Measurements from ENCODE around the gene WFDC5. TPM values are rescaled to one million over a fixed set of nuclear protein-coding genes. Genes with fewer than 3 reads are reported as not detected.

Gene WFDC5
- total and polyA plus RNA-seq, 2 experiments from 2014 or later, result not detected

DNA sequence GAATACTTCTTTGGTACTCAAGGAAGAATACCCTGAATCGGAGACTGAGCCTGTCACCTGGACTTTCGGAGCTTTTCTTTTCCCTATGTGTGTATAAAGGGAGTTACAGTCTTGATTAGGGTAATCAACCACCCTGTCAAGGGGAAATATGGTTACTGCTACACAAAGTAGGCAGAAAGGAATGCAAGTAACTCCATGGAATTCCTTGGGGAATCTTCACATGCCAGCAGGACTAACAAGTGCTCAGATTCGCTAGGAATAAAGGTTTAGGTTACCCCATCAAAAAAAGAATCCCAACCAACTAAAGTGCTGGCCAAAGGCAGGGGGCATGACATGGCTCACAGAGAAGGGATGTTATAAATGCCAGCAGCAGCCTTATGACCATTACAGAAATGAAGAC is 24.5 kb downstream of the WFDC5 start:
- Mint-ChIP-seq H3K27me3 (ENCODE audit: insufficient read depth, low read depth, poor library complexity) (peaks cover 3% of the 10 kb centered on the region), H3K4me3 (no peak overlapping the region), H3K36me3 (ENCODE audit: low read depth) (no peaks in the 10 kb centered on the region; the same call in 2 of the 3 replicates), H3K4me1 (peaks cover 14% of the 10 kb centered on the region), H3K9me3 (no peaks in the 10 kb centered on the region), H3K27ac (no peak overlapping the region)
- H2AFZ ChIP-seq, result no peak overlapping the region
- H3K9me2 ChIP-seq (ENCODE audit: insufficient read depth), result no peaks in the 10 kb centered on the region
- peaks cover 6% of the 10 kb centered on the region; the same call in 1 of the 2 replicates for H3K4me1 ChIP-seq (ENCODE audit: insufficient read depth)
- H3K27me3 ChIP-seq (ENCODE audit: insufficient read depth), result no peaks in the 10 kb centered on the region
- no peaks in the 10 kb centered on the region for H3F3A ChIP-seq (replicated peaks; ENCODE audit: low read depth)
- no peaks in the 10 kb centered on the region for H4K20me1 ChIP-seq (replicated peaks; ENCODE audit: insufficient read depth)
- TF ChIP-seq EZH2 (IDR thresholded peaks at IDR 0.05; ENCODE audit: low read depth, unreplicated experiment) (no peak), EZH2phosphoT487 (IDR thresholded peaks at IDR 0.05; ENCODE audit: unreplicated experiment) (no peak), POLR2AphosphoS5 (IDR thresholded peaks at IDR 0.05; ENCODE audit: low read depth) (no peak)
- H3K27ac ChIP-seq (ENCODE audit: low read depth), result no peak overlapping the region
- H3K36me3 ChIP-seq (ENCODE audit: insufficient read depth), result no peaks in the 10 kb centered on the region; the same call in 1 of the 2 replicates
- H3K4me3 ChIP-seq, result no peak overlapping the region
- DNase-seq (ENCODE audit: low spot score), result no peak
- no peak for ATAC-seq
- H3K4me2 ChIP-seq, result no peak overlapping the region
- H3K79me2 ChIP-seq (replicated peaks; ENCODE audit: insufficient read depth), result no peaks in the 10 kb centered on the region

DNA sequence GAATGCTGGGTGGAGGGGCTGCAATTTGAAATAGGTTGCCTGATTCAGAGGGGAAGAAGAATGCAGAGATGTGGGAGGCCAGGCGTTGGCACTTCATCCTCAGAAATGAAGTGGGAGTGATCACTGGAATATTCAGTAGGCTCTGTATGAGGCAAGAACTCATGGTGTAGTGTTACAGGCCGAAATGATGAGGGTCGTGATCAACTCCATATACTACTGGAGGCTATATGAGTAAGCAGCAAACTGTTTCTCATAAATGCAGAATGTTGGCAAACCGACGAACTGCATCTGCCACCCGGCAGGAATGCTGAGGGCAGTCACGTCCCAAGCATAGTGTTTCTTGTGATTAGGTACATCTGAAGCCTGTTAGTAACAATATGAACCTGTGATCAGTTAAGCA is 26.7 kb downstream of the WFDC5 start:
- TF ChIP-seq ZNF114 (CRISPR knock-in tag; IDR thresholded peaks at IDR 0.05) (no peak), EZH2 (IDR thresholded peaks at IDR 0.05; ENCODE audit: low read depth, unreplicated experiment) (no peak), NANOG (IDR thresholded peaks at IDR 0.05; ENCODE audit: borderline replicate concordance) (no peak), EZH2phosphoT487 (IDR thresholded peaks at IDR 0.05; ENCODE audit: unreplicated experiment) (no peak), CREB1 (CRISPR knock-in tag; IDR thresholded peaks at IDR 0.05; ENCODE audit: low read depth) (no peak)
- TF ChIP-seq, protein P1, sequence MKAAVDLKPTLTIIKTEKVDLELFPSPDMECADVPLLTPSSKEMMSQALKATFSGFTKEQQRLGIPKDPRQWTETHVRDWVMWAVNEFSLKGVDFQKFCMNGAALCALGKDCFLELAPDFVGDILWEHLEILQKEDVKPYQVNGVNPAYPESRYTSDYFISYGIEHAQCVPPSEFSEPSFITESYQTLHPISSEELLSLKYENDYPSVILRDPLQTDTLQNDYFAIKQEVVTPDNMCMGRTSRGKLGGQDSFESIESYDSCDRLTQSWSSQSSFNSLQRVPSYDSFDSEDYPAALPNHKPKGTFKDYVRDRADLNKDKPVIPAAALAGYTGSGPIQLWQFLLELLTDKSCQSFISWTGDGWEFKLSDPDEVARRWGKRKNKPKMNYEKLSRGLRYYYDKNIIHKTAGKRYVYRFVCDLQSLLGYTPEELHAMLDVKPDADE (IDR thresholded peaks at IDR 0.05), result no peak
- Histone ChIP-seq H3K36me3 (ENCODE audit: insufficient read depth) (no peaks in the 10 kb centered on the region; the same call in 1 of the 2 replicates), H3K79me2 (replicated peaks; ENCODE audit: insufficient read depth) (no peaks in the 10 kb centered on the region), H3F3A (replicated peaks; ENCODE audit: low read depth) (no peaks in the 10 kb centered on the region), H2AFZ (no peak overlapping the region), H3K27me3 (ENCODE audit: insufficient read depth) (no peaks in the 10 kb centered on the region), H4K20me1 (replicated peaks; ENCODE audit: insufficient read depth) (no peaks in the 10 kb centered on the region), H3K9me2 (ENCODE audit: insufficient read depth) (no peaks in the 10 kb centered on the region), H3K4me2 (0 out of 2 replicates have a peak overlapping the region, but pooled peaks have one; percentile 2), H3K4me3 (no peak overlapping the region), H3K27ac (ENCODE audit: low read depth) (no peak overlapping the region), H3K4me1 (ENCODE audit: insufficient read depth) (peaks cover 6% of the 10 kb centered on the region; the same call in 1 of the 2 replicates)
- no peaks in the 10 kb centered on the region; the same call in 2 of the 3 replicates for H3K36me3 Mint-ChIP-seq (ENCODE audit: low read depth)
- peaks cover 3% of the 10 kb centered on the region for H3K27me3 Mint-ChIP-seq (ENCODE audit: insufficient read depth, low read depth, poor library complexity)
- H3K27ac Mint-ChIP-seq, result 0 out of 2 replicates have a peak overlapping the region, but pooled peaks have one; percentile 48
- peaks cover 14% of the 10 kb centered on the region for H3K4me1 Mint-ChIP-seq
- ATAC-seq (peak; percentile 45), DNase-seq (ENCODE audit: low spot score) (peak; percentile 19)
- no peak overlapping the region for H3K4me3 Mint-ChIP-seq
- no peaks in the 10 kb centered on the region for H3K9me3 Mint-ChIP-seq

DNA sequence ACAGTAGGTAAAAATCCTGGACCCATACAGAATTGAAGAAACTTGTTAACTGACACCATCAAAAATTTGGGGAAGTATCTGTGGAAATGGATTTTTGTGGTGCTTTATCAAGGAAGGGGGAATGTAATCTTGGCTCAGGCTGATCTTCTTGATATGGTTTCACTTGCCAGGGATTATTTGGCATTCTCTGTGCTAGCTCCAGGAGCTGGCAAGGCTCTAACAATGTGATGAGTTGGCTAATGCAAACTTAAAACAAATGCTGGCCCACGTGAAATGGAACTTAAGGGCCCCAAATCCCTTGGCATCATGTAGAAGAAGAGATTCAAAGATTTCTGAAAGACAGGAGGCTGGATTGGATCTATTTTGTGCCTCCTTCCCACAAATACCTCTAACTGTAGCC is 27.2 kb downstream of the WFDC5 start:
- DNase-seq (ENCODE audit: low spot score) (no peak), ATAC-seq (no peak)
- Histone ChIP-seq H3K9me2 (ENCODE audit: insufficient read depth) (no peaks in the 10 kb centered on the region), H3F3A (replicated peaks; ENCODE audit: low read depth) (no peaks in the 10 kb centered on the region), H3K27ac (ENCODE audit: low read depth) (no peak overlapping the region), H3K4me1 (ENCODE audit: insufficient read depth) (peaks cover 6% of the 10 kb centered on the region; the same call in 1 of the 2 replicates), H3K27me3 (ENCODE audit: insufficient read depth) (no peaks in the 10 kb centered on the region), H2AFZ (no peak overlapping the region), H3K4me3 (no peak overlapping the region), H3K4me2 (no peak overlapping the region), H3K79me2 (replicated peaks; ENCODE audit: insufficient read depth) (no peaks in the 10 kb centered on the region), H4K20me1 (replicated peaks; ENCODE audit: insufficient read depth) (no peaks in the 10 kb centered on the region), H3K36me3 (ENCODE audit: insufficient read depth) (no peaks in the 10 kb centered on the region; the same call in 1 of the 2 replicates)
- Mint-ChIP-seq H3K27ac (0 out of 2 replicates have a peak overlapping the region, but pooled peaks have one; percentile 48), H3K4me1 (peaks cover 14% of the 10 kb centered on the region), H3K4me3 (no peak overlapping the region), H3K9me3 (no peaks in the 10 kb centered on the region), H3K36me3 (ENCODE audit: low read depth) (peaks cover 3% of the 10 kb centered on the region), H3K27me3 (ENCODE audit: insufficient read depth, low read depth, poor library complexity) (peaks cover under 1% of the 10 kb centered on the region)
- TF ChIP-seq, protein P1 (IDR thresholded peaks at IDR 0.05), result no peak
- TF ChIP-seq, protein P2, sequence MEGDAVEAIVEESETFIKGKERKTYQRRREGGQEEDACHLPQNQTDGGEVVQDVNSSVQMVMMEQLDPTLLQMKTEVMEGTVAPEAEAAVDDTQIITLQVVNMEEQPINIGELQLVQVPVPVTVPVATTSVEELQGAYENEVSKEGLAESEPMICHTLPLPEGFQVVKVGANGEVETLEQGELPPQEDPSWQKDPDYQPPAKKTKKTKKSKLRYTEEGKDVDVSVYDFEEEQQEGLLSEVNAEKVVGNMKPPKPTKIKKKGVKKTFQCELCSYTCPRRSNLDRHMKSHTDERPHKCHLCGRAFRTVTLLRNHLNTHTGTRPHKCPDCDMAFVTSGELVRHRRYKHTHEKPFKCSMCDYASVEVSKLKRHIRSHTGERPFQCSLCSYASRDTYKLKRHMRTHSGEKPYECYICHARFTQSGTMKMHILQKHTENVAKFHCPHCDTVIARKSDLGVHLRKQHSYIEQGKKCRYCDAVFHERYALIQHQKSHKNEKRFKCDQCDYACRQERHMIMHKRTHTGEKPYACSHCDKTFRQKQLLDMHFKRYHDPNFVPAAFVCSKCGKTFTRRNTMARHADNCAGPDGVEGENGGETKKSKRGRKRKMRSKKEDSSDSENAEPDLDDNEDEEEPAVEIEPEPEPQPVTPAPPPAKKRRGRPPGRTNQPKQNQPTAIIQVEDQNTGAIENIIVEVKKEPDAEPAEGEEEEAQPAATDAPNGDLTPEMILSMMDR (conservative IDR thresholded peaks at IDR 0.05; ENCODE audit: low read depth in 2 of 2), result no peak
- no peak for TF ChIP-seq CREB1 (CRISPR knock-in tag; IDR thresholded peaks at IDR 0.05; ENCODE audit: low read depth)
- TF ChIP-seq JUNB (IDR thresholded peaks at IDR 0.05; ENCODE audit: unreplicated experiment), result no peak
- TF ChIP-seq EZH2phosphoT487 (IDR thresholded peaks at IDR 0.05; ENCODE audit: unreplicated experiment), result no peak
- TF ChIP-seq STAT1 (IDR thresholded peaks at IDR 0.05; ENCODE audit: unreplicated experiment), result no peak
- TF ChIP-seq POLR2AphosphoS5 (IDR thresholded peaks at IDR 0.05; ENCODE audit: low read depth), result no peak
- TF ChIP-seq EZH2 (IDR thresholded peaks at IDR 0.05; ENCODE audit: low read depth, unreplicated experiment), result no peak
